CD4-positive, alpha-beta T cell treated with Interleukin-10 for 1 hour (primary cell): ENCODE data around the gene KRTAP9-2.
"Not testable (repeated sequence)": the region's sequence is repeated elsewhere in the genome, so short reads cannot be mapped to it uniquely, and the experiment has no call there.

Experiments
- DNase-seq: peaks from one replicate; pipeline ENCODE4 v3.0.0-alpha.2; 2020

KRTAP9-2 gene

GRCh38 chr17:41237949-41238437, 11.5 kb downstream of the KRTAP9-2 start, which contains the start of gene KRTAP9-8:
Gene KRTAP9-8 (plus strand): TSS chr17:41237999. CDS start chr17:41238052, 53 bp downstream.
- not testable (repeated sequence) for DNase-seq

- not testable (repeated sequence) for DNase-seq
Observed at GRCh38 chr17:41246995-41247787, 20.7 kb downstream of the KRTAP9-2 start.

GRCh38 chr17:41249637-41250240, 23.3 kb downstream of the KRTAP9-2 start, which contains the start of gene KRTAP9-4:
Gene KRTAP9-4 (plus strand): TSS chr17:41249687. CDS start chr17:41249721, 34 bp downstream.
- DNase-seq = not testable (repeated sequence)

- DNase-seq = no peak
Observed at GRCh38 chr17:41251261-41251660, 24.8 kb downstream of the KRTAP9-2 start.

GRCh38 chr17:41254861-41255260, 28.4 kb downstream of the KRTAP9-2 start:
- no peak for DNase-seq

GRCh38 chr17:41255381-41256290, 29.2 kb downstream of the KRTAP9-2 start, which contains the start of gene KRTAP9-9:
Gene KRTAP9-9 (plus strand): TSS chr17:41255384.
- not testable (repeated sequence) for DNase-seq

GRCh38 chr17:41256291-41256685, 29.8 kb downstream of the KRTAP9-2 start:
- DNase-seq = no peak

GRCh38 chr17:41258406-41258805, 32.0 kb downstream of the KRTAP9-2 start:
- no peak for DNase-seq

- no peak for DNase-seq
Observed at GRCh38 chr17:41263212-41263611, 36.8 kb downstream of the KRTAP9-2 start.

GRCh38 chr17:41264599-41264998, 38.2 kb downstream of the KRTAP9-2 start:
- no peak for DNase-seq

- no peak for DNase-seq
Observed at GRCh38 chr17:41265078-41265477, 38.6 kb downstream of the KRTAP9-2 start, which contains the start of gene KRTAP9-6. Gene KRTAP9-6 (plus strand): TSS chr17:41265378. CDS start chr17:41265378, 0 bp downstream.

- DNase-seq = no peak
Observed at GRCh38 chr17:41267711-41268110, 41.3 kb downstream of the KRTAP9-2 start.

GRCh38 chr17:41271323-41271722, 44.9 kb downstream of the KRTAP9-2 start:
- not testable (repeated sequence) for DNase-seq

- DNase-seq = no peak
Observed at GRCh38 chr17:41271858-41272257, 45.4 kb downstream of the KRTAP9-2 start.

- not testable (repeated sequence) for DNase-seq
Observed at GRCh38 chr17:41275648-41276190, 49.3 kb downstream of the KRTAP9-2 start, which contains the start of gene KRTAP9-7. Gene KRTAP9-7 (plus strand): TSS chr17:41275698. CDS start chr17:41275698, 0 bp downstream.
